GM15510 (cell line): ENCODE results near the gene ADRA2C.

Experiments used
- POLR2A ChIP-seq: IDR thresholded peaks from 3 replicates; pipeline ENCODE4 v1.6.1; 2011; ENCODE audit warnings: borderline replicate concordance; ENCODE audit not compliant: insufficient read length; ENCODE audit errors: extremely low read depth

Gene ADRA2C

DNA sequence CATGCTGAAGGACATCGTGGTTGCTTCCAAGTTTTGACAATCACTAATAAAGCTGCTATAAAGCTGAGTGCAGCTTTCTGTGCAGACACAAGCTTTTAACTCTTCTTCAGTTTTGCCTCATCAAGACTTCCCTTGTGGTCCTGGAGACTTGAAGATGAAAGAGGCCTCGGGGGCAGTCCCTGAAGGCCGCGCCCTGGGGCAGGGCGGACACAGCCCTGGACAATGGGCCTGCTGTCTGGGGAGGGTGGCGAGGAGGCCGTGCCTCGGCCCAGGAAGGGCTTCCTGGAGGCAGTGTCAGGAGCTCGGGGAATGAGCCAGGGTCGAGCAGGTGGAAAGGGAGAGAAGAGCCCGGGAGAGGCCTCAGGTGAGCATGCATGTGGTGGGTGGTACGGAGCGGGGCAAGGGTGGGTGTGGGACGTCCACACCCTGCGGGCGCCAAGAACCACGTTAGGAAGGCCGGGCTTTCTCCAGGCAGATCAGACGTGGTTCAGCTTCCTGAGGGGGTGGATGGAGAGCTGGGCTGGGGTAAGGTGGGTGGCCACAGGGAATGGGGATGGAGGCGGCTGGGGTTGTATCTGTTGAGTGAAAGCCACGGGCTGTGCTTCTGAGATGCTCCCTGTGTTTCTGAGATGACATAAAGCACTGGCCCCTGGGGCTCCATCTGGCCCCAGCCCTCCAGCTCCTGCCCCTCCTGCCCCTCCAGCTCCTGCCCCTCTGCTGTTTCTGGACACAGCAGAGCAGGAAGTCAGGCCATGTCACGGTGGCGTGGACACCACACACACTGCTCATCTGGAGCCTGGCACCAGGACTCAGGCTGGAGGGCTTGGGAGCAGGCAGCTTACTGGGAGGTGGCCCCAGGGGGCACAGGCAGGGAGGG, 21.5 kb downstream of the ADRA2C start:
- no peak for TF ChIP-seq POLR2A

DNA sequence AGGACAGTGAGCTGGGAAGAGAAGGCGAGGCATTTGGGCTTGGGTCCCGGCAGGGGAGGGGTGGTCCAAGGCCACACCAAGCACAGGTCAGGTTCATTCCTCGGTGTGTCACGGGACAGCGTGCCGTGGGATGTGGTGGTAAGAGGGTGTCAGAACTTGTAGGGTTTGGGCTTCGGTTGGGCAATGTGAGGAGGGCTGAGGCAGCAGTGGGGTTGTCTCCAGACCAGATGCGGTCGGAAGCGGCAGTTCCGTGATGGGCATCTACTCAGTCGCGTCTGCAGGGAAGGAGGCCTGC, 22.1 kb downstream of the ADRA2C start:
- TF ChIP-seq POLR2A, result no peak

DNA sequence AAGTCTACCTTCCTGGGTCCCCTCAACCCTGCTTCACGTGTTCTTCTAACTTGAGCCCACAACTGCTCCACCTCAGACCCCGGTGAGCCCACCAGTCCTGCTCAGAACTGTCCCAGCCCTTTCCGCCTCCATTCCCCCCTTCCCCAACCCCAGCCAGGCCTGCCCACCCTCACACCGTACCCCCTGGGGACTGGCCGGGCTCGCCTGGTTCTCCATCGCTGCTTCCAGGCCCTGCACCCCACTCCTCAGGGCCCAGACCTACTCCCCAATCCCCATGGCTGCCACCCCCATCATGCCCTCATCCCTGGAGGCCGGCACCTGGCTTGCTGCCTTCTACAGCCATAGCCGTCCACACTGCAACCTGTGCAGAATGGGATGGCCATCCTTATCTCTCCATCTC, 23.4 kb downstream of the ADRA2C start:
- no peak for TF ChIP-seq POLR2A

DNA sequence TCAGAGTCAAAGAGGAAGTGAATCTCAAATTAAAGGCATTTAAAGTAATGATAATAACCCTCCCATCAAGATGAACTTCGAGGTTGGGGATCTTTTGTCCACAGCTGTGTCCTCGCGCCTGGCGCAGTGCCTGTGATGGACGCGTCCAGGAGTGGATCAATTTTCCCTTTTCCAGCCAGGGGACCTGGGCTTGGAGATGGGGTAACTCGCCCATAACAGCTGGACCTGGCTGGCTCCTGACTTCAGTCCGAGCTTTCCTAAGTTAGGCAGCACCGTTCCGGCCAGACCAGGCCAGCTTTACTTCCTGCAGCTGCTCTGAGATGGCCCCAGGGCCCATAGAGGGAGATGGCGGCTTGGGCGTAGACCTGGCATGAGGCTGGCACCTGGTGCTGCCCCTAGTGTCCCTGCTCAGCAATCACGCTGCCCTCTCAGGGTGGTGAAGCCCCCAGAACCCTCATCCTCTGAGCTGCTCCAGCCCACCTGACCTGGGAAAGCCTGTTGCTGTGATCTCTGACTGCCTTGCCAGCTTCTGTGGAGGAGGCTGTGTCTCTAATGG, 23.9 kb downstream of the ADRA2C start:
- TF ChIP-seq POLR2A, result no peak

DNA sequence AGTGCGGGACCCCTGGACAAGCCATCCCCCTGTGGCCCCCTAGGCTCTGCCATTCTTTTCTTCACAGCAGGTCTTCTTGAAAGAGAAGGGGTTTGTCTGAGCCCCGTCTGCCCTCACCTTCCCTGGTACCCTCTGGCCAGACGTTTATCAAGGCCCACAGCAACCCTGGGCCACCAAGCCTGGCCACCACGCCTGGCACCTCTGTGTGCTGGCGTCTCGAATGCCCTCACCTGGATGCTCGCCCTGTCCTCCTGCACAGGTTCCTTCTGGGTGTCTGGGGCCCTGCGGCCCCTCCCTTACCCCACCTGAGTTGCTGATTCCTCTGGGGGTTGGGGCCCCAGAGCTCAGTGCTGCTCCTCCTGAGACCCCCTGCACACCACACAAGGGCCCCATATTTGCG, 25.1 kb downstream of the ADRA2C start:
- no peak for TF ChIP-seq POLR2A

DNA sequence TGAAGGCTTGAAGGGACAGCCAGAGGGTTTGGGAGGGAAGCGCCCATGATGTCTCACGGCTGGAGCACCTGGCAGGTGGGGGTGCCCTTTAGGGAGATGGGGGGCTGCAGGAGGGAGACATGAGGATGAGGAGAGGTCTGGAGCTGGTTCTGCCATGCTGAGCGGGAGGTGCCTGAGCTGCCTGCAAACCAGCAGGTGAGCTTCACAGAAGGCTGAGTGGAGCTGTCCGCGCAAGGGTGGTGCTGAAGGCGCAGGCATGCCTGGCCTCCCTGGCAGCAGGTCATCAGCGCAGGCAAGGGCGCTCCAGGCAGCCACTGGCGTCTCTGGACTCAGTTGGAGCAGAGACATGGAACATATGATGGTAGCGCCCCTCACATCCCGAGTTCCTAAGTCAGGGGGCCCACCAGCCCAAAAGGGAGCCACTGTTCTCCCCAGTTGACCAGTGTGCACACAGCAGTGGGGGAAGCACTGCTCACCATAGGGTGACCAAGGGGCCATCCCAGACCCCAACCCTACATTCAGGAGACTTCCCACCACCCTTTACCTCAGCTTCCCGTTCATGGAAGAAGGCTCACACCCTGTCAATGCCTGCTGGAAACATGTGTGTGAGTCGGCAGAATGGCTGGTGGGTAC, 25.8 kb downstream of the ADRA2C start:
- TF ChIP-seq POLR2A, result no peak

DNA sequence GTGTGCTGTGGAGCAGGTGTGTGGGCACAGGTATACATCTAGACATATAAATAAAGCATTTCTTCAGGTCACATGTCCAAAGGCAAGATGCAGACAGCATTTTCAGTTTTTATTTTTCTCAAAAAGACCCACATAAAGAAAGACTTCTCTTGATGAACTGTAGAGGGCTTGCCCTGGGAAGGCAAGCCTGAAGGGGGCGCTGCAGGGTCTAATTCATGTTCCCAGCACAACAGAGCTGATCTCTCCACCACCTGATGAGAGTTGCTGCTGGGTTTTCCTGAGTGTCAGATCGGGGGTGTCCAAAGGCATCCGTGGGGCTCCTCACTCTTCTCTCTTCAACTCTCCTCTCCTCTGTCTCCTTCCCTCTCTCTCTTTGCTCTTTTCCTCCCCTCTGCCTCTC, 26.6 kb downstream of the ADRA2C start:
- no peak for TF ChIP-seq POLR2A

DNA sequence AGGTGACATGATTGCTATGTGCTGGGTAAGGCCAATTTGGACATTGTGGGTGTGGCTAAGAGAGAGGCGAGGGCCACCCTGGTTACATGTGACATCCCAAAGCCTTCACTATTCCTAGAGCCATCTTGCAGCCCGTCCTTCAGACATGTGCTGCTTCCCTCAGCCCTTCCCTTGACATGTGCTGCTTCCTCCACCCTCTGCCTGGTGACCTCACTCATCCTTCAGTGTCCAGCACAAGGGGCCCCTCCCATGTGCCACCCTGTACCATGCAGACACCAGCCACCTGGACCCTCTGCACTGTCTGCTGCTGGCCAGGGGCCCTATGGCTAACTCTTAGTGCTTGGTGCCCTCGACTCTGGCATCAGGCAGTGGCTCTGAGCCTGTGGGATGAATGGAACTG, 27.4 kb downstream of the ADRA2C start:
- no peak for TF ChIP-seq POLR2A

DNA sequence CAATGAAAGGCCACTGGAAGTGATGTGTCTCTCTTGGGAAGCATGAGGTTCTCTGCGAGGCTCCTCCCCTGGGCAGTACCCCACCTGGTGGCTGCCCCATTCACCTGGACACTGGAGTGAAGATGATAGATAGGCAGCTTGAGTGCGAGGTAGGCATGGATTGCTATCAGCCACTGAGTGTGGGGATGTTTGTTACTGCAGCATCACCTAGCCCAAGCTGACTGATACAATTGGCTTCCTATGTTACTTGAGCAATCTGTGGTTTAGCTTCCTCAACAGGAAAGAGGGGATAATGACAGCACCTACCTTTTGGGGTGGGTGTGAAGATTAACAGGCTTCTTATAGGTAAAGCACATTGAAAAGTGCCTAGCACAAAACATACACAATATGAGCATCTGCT, 30.8 kb downstream of the ADRA2C start:
- no peak for TF ChIP-seq POLR2A

DNA sequence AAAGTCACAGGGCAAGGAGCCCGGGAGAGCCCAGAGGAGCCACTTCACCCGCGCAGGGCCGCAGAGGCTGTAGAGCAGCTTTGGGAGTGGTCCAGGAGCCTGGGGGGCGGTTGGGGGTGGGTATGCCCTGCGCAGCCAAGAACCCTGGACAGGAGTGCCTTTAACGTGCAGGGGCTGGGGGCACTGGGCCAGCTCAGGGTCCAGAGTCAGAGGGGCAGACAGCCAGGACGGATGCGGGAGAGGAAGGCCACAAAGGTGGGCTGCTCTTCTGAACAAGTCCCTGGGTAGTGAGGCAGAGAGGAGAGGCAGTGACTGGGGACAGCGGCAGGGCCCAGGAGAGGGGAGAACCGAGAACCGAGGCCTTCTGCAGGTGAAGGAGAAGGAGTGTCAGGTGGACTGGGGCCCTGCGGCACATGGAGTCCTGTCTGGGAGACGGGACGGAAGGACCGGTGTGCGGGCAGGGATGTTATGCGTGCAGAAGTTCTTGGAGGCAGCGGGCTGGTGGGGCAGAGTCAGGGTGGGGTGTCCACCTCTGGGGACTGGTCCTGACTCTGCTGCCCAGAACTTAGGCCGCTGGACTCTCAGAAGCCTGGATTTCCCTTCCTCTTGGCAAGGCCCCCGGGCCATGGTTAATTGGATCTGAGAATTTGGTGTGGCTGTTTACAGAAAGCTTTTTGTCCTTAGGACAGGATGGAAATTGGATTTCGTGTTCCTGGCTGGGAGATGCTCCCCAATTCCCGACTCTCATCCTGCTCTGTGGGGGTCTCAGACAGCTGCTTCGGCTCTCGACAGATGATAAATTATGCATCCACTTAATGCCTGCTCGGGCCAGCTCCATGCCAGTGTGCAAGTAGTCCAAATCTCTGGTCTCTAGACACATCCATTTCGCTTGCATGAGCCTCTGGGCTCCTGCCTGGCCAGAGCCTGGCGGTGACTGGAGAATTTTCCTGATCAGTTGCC, 31.9 kb downstream of the ADRA2C start:
- TF ChIP-seq POLR2A, result no peak

DNA sequence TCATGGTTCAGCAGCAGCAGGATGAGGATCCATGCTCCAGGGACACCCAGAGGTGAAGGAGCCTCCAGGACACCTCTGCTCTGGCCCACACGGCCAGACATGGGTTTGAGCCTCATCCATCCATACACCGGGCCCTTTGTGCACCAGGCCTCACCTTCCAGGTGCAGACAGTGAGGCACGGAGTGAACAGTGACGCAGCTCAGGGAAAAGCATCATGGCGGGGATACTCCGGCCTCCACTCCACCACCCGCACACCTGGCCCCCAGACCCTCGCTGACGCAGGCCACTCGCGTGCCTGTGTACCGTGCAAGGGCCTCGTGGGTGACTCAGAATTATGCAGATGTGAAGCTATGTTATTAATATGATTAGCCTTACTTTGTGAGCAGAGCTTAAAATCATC, 33.3 kb downstream of the ADRA2C start:
- no peak for TF ChIP-seq POLR2A

DNA sequence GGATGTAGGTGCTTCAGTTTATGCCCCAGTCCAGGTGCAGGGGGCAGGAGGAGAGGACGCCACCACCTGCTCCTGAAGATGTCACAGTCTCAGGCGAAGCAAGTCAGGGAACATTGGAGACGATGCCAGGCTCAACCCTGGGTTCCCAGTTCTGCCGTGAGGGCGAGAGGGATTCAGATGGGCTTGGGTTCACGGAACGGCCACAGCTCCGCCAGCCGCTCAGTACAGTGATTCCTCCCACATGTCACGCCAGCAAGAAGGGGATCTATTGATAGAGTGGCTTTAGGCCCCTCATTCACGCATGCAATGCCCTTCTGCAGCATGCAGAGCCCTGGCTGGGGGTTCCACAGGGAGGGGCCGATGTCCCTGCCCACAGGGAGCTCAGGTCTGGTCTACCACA, 34.2 kb downstream of the ADRA2C start:
- no peak for TF ChIP-seq POLR2A

DNA sequence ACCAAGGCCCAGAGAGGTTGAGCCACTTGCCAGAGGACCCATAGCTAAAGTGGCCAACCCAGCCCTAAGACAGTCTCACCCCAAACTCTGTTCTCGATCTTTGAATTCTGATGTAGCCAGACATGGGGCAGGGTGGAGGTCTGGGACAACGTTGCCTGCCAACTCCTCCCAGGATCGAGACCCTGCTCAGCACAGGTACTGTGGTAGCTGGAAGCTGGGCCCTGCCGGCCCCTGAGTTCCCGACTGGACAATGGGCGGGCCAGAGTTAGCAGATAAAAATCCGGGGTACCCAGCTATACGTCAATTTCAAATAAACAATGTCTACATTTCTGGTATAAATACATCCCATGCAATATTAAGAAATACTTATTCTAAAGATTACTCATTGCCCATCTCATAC, 35.3 kb downstream of the ADRA2C start:
- no peak for TF ChIP-seq POLR2A

DNA sequence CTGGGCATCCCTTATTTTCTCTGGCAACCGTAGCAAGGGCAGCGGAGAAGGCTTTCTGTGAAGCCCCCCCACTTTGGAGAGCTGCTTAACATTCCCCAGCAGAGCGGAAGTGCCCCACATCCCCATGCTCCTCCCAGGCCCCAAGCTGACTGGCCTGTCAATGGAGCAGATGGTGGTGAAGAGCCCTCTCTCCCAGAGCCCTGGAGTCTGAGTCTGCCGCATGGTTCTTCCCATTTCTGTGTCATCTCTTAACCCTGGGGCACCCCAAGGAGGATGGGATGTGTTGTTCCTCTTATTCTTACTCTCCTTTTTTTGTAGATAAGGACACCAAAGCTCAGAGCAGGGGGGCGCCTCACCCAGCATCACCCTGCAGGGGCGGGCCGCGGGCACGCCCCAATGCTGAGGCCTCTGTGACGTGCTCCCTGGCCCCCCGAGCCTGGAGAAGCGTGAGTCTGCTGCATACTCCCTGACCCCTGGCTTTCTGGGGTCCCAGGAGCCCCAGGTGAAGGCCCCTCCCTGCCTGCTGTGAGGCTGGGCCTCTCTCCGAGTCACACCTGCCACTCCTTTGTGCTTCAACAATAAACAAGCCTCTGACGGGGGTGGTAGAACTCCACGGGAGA, 35.9 kb downstream of the ADRA2C start:
- TF ChIP-seq POLR2A, result no peak
